Brain microvascular endothelial cell (primary cell): ENCODE data around the gene ALMS1.
"Not testable (repeated sequence)": the region's sequence is repeated elsewhere in the genome, so short reads cannot be mapped to it uniquely, and the experiment has no call there.

ENCODE experiments used
- DNase-seq: peaks from one replicate; pipeline ENCODE4 v3.0.0-alpha.2; 2020
- H3K27ac ChIP-seq: fragments of 250-450 bp; sonication (Bioruptor Pico); 2 replicates; pipeline ENCODE4 v1.5.1; 2020; ENCODE audit warnings: mild to moderate bottlenecking, moderate library complexity
- H3K27me3 ChIP-seq: fragments of 250-450 bp; sonication (Bioruptor Pico); replicated peaks from 2 replicates; pipeline ENCODE4 v1.5.1; 2020; ENCODE audit warnings: mild to moderate bottlenecking
- H3K36me3 ChIP-seq: fragments of 250-450 bp; sonication (Bioruptor Pico); replicated peaks from 2 replicates; pipeline ENCODE4 v1.5.1; 2020; ENCODE audit warnings: mild to moderate bottlenecking
- H3K4me3 ChIP-seq: 2 replicates; pipeline ENCODE4 v1.5.1; 2011; ENCODE audit warnings: low read depth, mild to moderate bottlenecking, control low read depth, low read length, moderate library complexity
- in situ Hi-C: cut with HindIII; loops from 2 replicates; pipeline ENCODE4 v1.10.0; 2017; ENCODE audit warnings: low sequenced_read_pairs, low pct_ligation_motif_present
- TF ChIP-seq, protein P1 (sequence below): IDR thresholded peaks from 2 replicates; pipeline ENCODE4 v1.5.1; 2011; ENCODE audit warnings: low read depth, mild to moderate bottlenecking, moderate library complexity, low read length, control low read depth, inconsistent platforms; ENCODE audit errors: missing control alignments

ALMS1 gene

DNA sequence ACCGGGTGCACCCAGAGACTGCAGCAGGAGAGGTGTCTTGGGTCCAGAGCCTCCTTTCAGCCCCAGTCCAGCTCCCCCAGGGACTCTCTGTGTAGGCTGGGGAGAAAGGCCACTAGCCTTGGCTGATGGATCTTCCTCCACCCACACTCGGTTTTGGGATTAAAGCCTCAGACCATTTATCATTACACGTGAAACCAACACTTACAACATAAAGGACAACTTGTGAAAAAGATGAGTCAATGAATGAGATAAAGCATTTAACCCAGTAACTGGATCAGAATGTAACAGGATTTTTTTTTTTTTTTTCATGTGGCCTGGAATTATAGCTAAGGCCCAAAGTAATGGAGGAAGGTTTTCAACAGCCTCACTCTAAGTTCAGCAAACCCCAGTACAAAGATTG is 224.5 kb downstream of the ALMS1 start:
- TF ChIP-seq, protein P1, sequence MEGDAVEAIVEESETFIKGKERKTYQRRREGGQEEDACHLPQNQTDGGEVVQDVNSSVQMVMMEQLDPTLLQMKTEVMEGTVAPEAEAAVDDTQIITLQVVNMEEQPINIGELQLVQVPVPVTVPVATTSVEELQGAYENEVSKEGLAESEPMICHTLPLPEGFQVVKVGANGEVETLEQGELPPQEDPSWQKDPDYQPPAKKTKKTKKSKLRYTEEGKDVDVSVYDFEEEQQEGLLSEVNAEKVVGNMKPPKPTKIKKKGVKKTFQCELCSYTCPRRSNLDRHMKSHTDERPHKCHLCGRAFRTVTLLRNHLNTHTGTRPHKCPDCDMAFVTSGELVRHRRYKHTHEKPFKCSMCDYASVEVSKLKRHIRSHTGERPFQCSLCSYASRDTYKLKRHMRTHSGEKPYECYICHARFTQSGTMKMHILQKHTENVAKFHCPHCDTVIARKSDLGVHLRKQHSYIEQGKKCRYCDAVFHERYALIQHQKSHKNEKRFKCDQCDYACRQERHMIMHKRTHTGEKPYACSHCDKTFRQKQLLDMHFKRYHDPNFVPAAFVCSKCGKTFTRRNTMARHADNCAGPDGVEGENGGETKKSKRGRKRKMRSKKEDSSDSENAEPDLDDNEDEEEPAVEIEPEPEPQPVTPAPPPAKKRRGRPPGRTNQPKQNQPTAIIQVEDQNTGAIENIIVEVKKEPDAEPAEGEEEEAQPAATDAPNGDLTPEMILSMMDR = no peak
- Histone ChIP-seq H3K4me3 (no peak overlapping the region), H3K27me3 (no peaks in the 10 kb centered on the region), H3K27ac (no peak overlapping the region), H3K36me3 (no peaks in the 10 kb centered on the region)
- in situ Hi-C loops = no loop called here
- DNase-seq = no peak

DNA sequence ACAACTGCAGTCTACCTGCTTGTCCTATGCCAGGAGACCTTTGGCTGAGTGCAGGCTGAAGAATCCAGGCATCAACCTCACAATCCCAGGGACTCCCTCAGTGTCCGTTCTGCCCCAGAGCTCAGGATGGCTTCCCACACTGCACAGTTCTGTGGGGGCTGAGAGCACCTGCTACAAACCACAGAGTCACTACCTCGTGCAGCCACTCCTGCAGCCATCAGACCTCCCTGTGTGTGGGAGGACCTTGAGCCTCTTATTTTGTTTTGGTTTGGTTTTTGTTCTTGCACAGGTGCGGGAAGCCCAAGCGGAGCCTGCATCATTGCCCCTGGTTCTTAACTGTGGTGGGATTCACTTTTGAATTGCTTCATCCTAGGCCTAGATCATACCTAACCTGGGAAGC is 225.6 kb downstream of the ALMS1 start:
- no peak for DNase-seq
- TF ChIP-seq, protein P1 = no peak
- no peaks in the 10 kb centered on the region for H3K27me3 ChIP-seq
- H3K36me3 ChIP-seq = no peaks in the 10 kb centered on the region
- in situ Hi-C loops = no loop called here
- no peak overlapping the region for H3K4me3 ChIP-seq
- no peak overlapping the region for H3K27ac ChIP-seq

DNA sequence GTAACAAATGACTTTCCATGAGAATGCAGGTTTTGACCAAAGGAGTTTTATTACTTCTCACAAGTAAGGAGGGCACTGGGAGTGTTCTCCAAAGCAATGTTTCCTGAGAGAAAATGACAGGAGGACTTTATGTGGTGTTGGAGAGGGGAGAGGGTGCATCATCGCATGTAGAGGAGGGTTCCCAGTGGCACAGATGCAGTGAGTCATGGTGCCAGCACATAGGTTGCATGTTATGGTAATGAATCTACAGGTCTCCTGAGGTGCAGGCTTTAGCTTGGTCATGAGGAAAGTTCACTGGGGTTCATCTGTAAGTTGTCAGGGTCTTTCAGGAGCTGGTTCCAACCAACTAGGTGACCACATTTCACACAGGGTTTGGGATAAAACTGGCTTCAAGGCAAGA is 226.2 kb downstream of the ALMS1 start:
- H3K27me3 ChIP-seq = no peaks in the 10 kb centered on the region
- no peak for DNase-seq
- no peaks in the 10 kb centered on the region for H3K36me3 ChIP-seq
- H3K4me3 ChIP-seq = no peak overlapping the region
- TF ChIP-seq, protein P1 = no peak
- in situ Hi-C loops = no loop called here
- H3K27ac ChIP-seq = no peak overlapping the region

DNA sequence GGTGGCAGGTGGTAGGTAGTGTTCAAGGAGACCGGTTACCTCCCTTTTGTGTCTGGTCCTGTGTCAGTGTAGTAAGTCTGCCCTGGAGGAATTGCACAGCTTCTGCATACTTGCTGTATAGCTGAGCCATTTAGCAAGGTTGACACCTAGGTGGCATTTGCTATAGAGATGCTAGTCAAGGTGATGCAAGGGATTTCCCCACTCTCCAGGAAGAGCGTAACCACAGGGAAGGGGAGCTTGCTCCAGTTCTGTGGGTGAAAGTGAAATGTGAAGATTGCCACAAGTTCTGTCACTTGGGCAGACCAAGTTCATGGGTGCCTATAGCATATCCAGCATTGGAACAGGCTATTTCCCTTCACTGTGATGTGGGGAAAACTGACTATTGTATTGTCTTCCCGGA is 228.5 kb downstream of the ALMS1 start:
- in situ Hi-C loops = no loop called here
- H3K27ac ChIP-seq = no peak overlapping the region
- no peaks in the 10 kb centered on the region for H3K36me3 ChIP-seq
- H3K27me3 ChIP-seq = no peaks in the 10 kb centered on the region
- H3K4me3 ChIP-seq = no peak overlapping the region
- TF ChIP-seq, protein P1 = no peak
- DNase-seq = no peak

DNA sequence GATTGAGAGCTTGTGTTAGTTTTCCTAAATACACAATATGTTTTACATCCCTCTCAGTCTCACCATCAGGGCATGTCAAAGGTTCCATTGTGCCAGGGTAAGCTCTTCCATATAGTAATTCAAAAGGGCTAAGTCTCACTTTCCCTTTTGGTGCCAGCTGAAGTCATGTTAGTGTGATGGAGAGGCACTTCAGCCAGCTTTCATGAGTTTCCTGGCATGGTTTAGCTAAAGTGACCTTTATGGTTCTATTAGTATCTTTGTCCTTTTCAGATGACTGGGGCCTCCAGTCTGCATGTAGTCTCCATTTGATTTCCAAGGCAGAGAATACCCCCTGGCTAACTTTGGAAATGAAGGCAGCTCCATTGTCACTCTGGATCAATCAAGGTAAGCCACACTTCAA is 229.4 kb downstream of the ALMS1 start:
- no peak overlapping the region for H3K4me3 ChIP-seq
- TF ChIP-seq, protein P1 = no peak

DNA sequence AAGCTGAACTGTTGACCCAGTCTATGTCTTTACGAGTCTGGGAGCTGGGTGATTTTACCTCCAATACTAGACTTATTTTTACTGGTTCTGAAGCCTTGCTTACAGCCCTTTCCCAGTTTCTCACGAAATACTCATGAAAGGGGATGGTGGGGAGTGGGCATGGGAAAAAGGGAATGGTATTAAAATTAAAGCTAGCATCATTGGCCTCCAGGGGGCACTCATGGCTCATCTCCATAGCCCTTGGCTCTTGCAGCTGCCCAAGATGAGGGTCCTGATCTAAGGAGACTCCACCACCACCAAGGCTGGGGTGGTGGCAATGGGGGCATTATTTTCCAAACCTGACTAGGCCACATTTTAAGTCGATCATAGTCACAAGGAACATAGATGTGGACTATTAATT is 234.3 kb downstream of the ALMS1 start:
- TF ChIP-seq, protein P1 = peak; percentile 35
- H3K27me3 ChIP-seq, in situ Hi-C loops, H3K36me3 ChIP-seq, H3K27ac ChIP-seq, DNase-seq, H3K4me3 ChIP-seq: not testable (repeated sequence)

More for the DNA sequence above, 229.4 kb downstream of the ALMS1 start:
- DNase-seq = no peak
- no peak overlapping the region for H3K27ac ChIP-seq
- no peaks in the 10 kb centered on the region for H3K36me3 ChIP-seq
- in situ Hi-C loops = no loop called here
- H3K27me3 ChIP-seq = no peaks in the 10 kb centered on the region

DNA sequence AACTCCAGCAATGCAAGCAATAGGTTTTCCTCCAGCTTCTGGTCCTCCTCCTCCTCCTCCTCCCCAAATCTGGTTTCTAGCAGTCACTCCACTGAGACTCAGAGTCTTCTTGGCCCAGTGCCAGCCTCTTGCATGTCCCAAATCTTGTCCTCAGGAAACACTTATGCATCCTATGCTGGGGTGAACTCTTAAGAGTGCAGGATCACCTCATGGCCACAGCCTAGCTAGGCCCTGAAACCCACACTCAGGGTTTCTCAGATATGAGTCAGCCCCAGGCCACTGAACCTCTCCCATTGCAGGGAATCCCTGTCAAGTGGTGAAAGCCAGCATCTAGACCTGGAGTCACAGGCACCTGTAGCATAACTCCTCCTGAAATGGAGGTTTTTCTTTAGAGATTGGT is 238.4 kb downstream of the ALMS1 start:
- DNase-seq, H3K36me3 ChIP-seq, H3K27ac ChIP-seq, H3K4me3 ChIP-seq, H3K27me3 ChIP-seq, in situ Hi-C loops: not testable (repeated sequence)

DNA sequence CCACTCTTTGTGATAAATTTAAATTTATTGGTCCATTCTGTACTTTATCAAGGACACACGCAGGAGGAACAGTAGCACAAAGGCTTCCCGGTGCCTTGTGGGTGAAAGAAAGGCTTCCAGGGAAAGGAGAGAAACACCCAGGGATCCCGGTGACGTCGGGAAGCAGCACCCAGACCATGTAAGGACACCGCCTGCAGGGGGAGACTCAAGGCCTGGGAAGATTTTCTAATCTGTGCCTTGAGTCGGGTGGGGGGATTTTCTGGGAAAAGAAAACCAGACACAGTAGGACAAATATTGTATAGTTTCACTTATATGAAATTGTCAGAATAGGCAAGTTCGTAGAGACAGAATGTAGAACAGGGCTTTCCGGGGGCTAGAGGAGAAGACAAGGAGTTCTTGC is 239.0 kb downstream of the ALMS1 start:
- H3K4me3 ChIP-seq, H3K27ac ChIP-seq, DNase-seq, H3K36me3 ChIP-seq, in situ Hi-C loops, H3K27me3 ChIP-seq: not testable (repeated sequence)

DNA sequence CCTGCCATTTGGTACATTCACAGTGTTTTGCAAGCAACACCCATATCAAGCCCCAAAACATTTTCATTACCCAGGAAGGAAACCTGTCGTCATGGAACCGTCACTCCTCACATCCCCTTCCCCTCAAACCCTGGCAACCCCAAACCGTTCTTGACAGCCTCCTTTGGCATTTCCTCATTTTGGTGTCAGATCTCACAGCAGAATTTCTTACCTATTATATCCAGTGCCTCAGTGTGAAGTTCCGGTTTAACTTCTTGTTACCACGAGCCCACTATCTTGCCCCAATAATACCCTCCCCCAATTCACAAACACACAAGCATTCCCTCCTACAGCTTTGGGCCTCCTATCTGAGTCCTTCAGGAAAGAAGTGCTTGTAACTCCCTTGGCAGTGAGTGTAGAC is 240.6 kb downstream of the ALMS1 start:
- H3K36me3 ChIP-seq, H3K27me3 ChIP-seq, in situ Hi-C loops, H3K27ac ChIP-seq, DNase-seq, H3K4me3 ChIP-seq: not testable (repeated sequence)
